HG03575 (cell line): ENCODE measurements around the gene MGST3.
"Not testable (repeated sequence)": the region's sequence is repeated elsewhere in the genome, so short reads cannot be mapped to it uniquely, and the experiment has no call there.

ENCODE experiments used
- ATAC-seq: cut with Tn5 transposase; IDR thresholded peaks from one replicate; pipeline ENCODE4 v1.9.1; 2021; ENCODE audit not compliant: unreplicated experiment, insufficient number of reproducible peaks, low FRiP score; ENCODE audit errors: extremely low read depth

The MGST3 gene

DNA sequence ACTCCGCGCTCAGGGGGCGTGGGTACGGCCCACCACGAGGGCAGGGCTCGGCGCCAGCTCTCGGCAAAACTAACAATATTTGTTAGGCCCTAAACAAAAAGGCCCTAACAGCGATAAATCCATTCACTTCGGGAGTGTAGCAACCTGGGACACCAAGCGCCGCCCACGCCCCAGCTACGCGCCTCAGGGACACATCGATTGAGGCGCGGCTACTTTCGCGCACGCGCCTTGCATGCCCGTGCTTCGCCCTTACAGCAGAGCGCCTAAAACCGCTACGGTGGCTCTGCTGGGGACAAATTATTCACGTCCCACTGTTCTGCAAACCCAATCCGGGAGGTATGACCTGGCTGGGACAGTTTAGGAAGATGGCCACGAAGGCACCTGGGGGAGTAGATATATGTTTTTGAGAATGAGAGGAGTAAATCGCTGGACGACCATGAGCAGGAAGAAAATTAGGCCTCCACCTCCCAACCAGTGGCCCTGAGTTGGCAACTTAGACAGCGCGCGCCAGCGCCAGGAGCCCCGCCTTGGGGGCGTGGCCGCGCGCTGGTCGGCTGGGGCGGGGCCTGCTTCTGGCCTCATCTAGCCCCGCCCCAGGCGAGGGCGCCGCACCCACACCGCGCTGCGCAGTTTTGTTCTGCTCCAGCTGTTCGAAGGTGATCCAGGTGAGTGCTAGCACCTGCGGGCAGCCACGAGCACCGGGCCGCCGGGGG, at the start of gene MGST3:
Gene MGST3, plus strand, starts transcription at position 606 of the 713 bp plus-strand sequence. CDS start 18,614 bp downstream, outside the sequence.
- peak; percentile 52 for ATAC-seq

DNA sequence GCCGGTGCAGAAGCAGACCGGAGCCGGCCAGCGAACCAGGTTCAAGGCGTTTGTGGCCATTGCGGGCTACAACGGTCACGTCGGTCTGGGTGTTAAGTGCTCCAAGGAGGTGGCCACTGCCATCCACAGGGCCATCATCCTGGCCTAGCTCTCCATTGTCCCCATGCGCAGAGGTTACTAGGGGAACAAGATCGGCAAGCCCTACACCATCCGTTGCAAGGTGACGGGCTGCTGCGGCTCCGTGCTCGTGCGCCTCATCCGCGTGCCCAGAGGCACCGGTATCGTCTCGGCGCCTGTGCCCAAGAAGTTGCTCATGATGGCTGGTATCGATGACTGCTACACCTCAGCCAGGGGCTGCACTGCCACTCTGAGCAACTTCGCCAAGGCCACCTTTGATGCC, 49.1 kb upstream of the MGST3 start:
- ATAC-seq, result no peak

DNA sequence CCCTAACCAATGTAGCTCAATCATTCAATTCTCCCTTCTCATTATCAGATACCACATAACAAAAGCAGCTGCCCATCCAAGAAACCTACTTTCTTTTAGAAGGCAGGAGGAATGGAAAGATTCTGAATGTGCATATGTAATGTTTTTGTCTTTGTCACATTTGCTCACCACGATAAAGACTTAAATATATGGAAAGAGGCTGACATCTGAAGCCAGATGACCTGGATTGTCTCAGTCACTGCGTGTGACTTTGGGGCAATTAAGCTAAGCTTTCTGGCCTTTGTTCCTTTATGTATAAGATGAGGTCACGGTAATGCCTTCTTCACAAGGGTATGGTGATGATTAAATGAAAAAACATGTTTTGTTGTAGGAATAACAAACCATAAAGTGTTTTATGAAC, 44.6 kb upstream of the MGST3 start:
- ATAC-seq, result no peak

DNA sequence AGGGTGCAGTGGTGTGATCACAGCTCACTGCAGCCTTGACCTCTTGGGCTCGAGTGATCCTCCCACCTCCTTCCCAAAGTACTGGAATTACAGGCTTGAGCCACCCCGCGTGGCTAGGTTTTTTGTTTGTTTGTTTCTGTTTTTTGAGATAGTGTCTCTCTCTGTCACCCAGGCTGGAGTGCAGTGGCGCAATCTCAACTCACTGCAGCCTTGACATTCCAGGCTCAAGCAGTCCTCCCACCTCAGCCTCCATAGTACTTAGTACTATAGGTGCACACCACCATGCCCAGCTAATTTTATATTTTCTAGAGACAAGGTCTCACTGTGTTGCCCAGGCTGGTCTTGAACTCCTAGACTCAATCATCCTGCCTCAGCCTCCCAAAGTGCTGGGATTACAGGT, 39.6 kb upstream of the MGST3 start:
- ATAC-seq, result not testable (repeated sequence)

DNA sequence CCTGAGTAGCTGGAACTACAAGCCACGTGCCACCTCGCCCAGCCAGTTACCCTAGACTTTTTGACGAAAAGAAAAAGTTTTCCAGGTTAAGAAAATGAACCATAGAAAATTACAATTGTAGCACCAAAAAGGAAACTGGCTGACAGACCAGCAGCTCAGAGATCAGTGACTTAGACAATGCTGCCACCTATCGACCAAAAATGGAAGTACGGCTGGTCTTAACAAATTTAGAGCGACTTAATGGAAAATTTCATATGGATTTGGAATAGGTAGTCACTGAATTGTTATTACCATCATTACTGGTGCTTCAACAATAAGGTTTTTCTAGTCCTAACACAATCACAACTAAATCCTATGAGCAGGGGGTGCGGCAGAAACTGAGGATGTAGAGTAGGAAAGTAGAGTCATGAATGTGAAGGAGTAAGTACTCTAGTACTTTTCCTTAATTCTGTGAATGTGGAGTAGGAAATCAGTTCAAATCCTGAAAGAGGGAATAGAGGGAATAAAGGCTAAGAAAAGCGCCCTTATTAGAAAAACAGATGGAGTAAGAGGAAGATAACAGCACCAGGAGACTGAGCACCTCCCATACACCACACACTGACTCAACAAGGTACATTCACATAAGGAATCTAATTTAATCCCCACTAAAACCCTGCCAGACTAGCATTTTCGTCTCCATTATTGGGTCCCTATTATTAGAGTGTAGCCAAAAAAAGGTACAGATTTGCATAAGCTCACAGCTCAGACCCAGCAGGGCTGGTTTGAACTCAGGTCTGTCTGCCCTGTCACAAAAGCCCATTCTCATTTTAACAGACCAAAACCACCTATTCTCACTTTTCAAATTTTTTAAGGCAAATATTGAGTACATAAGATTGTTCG, 37.9 kb upstream of the MGST3 start:
- no peak for ATAC-seq

DNA sequence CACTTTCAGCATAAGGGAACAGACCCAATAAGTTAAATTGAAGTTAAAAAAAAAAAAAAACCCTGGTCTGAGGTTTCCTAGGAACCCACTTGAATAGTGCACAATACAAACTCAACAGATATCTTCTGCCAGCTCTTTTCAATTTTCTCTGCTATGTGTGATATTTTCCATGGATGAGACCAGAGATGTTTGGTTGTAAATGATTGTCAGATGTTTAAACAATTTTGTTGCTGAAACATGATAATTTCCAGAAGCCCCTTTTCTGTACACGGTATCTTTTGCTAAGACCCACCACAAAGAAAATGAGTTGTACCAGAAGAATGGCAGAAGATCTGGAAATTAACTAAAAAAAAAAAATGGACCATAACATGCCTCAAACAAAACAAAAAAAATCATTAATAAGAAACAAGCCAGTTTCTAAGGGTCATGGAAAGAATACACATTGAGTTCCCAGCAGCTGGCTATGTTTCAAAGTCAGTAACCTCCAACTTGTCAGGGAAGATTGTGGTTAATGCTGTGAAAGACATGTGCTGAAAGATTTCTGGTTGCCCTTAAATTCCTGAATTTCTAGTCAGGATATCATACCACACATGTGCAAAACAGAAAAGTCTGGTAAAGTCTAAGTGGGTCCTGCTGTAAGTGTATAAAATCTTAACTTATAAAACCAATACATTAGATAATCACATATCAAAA, 35.6 kb upstream of the MGST3 start:
- no peak for ATAC-seq

DNA sequence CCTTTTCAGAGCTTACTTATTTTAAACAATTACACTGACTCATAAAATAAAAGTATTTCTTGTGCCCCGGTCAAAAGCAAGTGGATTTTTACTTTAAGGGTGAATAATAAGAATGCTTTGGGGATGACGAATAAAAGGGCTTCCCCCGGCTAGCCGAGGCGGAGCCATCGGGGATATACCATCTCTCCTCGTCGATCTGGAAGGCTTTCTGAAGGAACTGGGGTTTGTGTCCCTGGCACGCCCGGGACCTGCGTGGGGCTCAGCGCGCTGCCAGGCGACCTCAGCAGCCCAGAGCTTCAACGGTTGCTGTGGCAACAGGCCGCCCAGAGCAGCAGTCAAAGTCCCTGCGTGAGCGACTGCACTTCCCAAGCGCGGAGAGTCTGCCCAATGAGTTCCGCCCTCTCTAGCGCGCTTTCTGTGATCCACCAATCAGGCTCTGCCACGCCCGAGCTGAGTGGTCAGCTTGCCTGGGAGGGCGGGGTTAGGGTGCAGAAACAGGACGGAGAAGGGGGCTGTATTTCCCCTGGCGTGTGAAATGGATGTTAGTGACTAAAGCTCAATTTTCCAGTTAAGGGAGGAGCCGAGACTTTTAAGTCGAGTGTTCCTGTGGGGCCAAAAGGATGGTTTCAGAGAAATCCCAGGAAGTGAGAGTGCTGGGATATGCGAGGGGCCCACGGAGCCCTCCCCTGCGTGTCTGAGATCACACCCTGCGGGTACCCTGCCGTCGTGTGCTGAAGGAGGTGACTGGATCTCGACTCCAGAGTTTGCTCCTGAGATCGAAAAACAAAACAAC, 33.0 kb upstream of the MGST3 start:
- peak; percentile 89 for ATAC-seq

DNA sequence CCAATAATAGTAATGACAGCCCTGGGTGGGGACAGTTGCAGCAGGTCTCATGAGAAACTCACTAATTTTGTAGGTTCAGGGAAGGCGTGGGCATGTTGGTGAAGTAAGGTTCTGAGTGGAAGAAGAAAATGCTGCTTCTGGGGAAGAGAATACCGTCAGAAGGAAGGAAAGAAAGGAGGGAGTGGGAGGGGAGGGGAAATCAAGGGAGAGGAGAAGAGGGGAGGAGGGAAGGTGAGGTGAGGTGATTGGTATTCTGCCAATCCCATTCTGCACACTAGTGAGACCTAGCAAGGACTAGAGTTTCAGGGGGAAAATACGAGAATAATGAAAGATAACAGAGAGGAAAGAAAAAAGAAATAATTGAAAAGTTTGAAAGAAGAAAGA, 32.4 kb upstream of the MGST3 start:
- ATAC-seq, result no peak

DNA sequence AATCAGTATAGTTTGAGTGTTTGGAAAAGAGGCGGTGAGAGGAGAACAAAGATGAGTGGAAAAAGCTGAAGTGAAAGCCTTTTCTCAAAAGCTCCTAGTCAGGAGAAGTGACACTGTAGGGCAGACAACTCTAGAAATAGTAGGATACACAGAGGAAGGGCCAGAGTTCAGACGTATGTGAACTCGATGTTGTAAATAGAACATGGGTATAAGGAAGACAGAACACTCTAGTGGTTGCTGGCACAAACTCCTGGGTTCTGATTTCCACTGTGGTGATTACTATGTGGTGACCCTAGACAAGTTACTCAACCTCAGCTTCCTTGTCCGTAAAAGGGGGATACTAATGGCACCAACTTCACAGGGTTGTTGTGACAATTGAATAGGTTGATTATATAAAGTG, 30.2 kb upstream of the MGST3 start:
- no peak for ATAC-seq

DNA sequence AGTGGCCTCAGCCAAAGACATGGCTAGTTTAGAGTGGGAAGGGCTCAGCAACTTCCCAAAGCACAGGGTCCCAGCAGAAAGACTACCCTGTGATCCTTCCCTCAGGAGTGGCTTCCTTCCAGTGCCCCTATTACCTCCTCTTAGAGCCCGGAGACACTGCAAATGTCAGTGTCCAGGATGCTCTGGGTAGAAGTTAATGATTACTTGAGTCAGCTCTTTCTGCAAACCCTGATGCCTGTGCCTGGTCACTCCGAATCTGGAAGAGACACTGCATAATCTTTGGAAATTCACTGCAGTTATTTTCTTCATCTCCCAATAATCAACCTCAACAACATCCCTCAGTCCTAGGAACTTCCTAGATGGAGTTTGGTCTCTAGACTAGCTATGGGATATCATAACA, 27.2 kb upstream of the MGST3 start:
- no peak for ATAC-seq

DNA sequence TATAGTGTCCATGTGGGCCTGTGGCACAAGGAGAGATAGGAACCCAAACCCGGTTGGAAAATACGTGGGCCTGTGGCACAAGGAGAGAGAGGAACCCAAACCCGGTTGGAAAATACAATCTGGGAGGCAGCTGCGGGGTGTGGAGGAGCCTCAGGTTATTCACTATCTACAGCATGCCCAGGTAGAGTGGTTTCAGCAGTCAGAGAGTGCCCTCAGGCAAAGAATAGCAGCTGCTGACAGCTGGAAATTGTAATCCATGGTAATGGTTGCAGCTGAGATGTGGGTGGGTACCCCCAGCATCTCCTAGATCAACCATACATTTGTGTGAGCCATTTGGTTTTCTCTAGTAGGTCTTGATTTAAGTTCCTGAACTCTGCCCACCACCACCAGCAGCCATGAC, 25.8 kb upstream of the MGST3 start:
- ATAC-seq, result no peak

DNA sequence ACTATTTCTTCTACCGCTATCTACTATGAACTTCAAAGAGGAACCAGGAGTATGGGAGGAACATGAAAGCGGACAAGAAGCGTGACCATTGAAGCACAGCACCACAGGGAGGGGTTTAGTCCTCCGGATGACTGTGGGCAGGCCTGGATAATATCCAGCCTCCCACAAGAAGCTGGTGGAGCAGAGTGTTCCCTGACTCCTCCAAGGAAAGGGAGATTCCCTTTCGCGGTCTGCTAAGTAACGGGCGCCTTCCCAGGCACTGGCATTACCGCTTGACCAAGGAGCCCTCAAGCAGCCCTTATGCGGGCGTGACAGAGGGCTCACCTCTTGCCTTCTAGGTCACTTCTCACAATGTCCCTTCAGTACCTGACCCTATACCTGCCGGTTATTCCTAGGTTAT, 24.4 kb upstream of the MGST3 start:
- not testable (repeated sequence) for ATAC-seq

DNA sequence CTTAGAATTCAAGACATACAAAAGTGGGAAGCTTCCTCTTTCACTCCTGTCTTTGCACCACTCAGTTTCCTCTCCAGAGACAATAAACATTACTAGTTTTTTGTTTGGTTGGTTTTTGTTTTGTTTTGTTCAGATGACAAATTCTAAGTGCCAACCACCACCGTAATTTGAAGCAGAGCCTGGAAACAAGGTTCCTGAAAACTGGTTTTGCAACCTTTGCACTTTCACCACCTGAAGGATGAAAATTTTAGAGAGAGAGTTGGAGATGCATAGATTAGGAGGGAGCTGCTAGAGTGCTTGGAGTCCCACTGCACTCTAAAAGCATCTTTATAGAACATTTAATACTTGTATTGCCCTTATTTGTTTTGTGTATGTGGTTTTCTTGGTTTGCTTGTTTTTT, 20.2 kb upstream of the MGST3 start:
- ATAC-seq, result no peak

DNA sequence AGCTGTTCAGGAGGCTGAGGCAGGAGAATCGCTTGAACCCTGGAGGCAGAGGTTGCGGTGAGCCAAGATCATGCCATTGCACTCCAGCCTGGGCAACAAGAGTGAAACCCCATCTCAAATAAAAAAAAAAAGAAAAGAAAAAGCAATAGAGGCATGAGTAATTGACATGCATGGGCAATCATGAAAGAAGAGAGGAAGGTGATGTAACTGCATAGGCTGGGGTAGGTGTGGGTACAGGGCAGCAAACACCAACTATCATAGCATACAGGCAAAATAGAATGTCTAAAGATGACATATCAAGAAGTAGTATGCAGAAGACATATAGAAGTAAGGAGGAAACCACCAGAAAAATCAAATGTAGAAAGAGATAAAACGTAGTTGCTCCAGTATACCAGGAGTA, 19.0 kb upstream of the MGST3 start:
- ATAC-seq, result no peak

DNA sequence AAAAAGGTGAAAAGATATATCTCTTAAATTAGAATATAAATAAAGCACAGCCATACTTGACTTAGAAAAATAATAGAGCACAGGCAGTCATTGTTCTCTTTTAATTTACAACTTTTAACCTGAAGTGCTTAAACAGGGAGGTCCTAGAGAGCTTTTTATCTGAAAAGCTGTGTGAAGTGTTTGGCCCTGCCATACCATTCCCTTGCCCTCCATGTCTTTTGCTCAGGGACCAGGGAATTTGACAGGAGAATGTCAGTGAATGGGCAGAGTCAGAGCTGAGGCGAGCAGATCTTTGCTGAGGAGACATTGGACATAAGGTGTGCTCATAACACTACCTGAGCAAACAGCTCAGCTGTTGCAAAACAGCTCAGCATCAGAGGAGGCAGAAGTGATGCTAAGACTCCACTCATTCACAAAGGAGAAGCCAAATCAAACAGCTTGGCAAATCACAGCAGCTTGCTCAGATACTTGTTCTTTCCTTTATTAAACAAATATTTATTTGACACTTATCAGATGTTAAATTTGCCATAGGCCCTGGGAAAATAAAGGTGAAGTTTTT, 14.9 kb upstream of the MGST3 start:
- ATAC-seq, result no peak

DNA sequence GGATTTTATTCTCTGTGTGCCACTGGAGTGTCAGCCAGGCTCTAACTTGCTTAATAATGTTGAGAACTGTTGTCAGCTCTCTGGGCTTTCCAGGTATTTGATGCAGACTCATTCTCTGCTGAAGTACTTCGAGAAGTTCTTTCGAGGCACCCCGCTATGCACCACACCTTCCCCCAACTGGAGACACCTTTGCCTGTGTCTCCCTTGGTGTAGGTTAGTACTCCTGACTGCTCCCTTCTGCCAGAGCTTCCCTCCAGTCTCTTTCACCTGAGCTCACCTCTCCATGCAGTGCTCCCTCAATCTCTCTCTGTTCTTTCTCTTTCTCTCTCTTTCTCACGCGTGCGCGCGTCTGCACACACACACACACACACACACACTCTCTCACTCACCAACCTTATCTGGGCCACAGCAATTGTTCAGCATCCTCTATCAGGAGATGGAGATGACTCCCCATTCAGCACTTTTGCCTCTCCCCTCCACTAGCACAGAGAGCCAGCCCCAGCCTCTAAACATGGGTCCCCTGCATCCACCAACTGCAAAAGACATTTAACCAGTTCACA, 14.0 kb upstream of the MGST3 start:
- ATAC-seq, result no peak

DNA sequence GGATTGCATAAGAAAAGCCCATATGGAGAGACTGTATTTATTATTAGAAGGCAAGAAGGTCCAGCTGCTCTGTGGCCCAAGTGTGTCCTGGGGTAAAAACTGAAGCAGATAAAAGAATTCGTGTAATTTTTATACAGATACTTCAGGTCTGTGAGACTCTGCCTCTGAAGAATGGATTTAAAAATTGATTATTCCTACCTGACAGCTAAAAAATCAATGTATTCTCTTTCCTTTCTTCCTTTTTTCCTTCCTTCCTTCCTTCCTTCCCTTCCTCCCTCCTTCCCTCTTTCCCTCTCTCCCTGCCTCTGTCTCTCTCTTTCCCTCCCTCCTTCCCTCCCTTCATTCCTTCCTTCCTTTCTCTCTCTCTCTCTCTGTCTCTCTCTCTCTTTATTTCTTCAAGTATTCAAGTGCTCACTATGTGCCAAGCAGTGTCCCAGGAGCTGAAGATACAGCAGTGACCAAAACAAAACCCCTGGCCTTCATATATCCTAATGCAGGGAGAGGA, 11.3 kb upstream of the MGST3 start:
- no peak for ATAC-seq

DNA sequence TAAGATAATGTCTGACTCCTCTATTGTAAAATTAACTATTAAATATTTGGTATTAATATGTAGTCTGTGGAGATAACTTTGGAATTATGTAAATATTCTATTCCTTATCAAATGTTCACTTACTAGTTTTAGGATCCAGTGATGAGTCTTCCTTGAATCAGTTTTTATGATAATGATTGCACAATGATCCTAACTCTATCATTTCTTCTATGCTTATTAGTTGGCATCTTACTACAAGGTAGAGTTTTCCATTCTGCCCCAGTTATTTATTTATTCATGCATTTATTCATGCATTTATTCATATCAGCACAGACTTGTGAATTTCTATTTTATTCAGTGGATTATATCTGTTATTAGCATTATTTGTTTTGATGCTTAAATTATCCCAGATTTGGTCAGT, 7.4 kb upstream of the MGST3 start:
- ATAC-seq, result no peak
